ENCODE measurements around the gene PRDX5.

PRDX5 gene

DNA sequence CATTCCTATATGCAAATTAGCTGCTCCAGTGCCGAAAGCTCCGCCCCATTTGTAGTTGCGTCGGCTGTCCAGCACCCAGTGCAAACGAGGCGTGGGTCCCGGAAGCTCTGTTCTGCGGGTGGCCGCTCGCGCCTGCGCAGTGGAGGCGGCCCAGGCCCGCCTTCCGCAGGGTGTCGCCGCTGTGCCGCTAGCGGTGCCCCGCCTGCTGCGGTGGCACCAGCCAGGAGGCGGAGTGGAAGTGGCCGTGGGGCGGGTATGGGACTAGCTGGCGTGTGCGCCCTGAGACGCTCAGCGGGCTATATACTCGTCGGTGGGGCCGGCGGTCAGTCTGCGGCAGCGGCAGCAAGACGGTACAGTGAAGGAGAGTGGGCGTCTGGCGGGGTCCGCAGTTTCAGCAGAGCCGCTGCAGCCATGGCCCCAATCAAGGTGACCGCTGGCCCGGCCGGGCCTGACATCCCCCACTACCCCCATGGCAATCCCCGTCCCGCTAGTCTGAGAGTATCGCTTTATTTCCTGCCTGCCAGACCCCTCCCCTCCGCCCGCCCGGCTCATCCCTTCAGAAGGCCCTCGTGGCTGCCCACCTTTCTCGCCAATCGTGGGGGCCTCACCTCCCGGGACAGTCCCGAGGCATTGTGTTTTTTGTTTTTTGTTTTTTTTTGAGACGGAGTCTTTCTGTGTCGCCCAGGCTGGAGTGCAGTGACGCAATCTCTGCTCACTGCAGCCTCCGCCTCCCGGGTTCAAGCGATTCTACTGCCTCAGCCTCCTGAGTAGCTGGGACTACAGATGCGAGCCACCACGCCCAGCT is at the start of gene PRDX5:
TSS of gene PRDX5 (plus strand) at position 161 of the 805 bp plus-strand sequence. CDS start at position 256, 95 bp downstream.
- FAIRE-seq: no peak

DNA sequence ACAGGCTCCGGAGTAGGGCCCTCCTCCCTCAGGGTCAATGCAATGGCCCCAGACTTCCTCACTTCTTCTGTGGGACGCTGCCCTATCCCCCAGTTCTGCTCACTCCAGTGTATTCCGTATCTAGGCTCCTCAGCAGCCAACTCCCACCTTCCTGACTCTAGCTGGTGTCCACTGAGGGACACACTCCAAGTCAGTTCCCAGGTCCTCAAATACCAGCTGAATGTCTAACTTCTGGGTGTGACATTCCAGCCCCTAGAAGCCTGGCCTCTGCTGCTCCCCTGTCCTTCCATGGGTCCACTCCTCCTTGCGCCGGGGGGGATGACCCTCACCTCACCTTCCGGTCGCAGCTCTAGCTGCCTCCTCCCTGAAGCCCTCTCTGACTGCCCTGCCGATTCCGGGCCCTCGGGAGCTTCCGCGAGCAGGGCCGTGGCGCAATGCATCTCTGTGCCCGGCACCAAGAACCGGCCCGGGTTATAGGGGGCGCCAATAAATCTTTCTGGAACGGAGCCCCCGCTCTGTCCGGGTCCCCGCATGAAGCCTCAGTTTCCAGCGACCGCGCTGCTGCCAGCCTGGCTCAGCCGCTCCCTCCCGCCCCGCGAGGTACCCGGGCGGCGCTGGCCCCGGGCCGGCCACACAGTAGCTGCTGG is 48.9 kb upstream of the PRDX5 start:
- DNase-seq (ENCODE audit: low spot score): peak; percentile 56
- no peak for FAIRE-seq

More for the DNA sequence above, at the start of gene PRDX5:
- DNase-seq (ENCODE audit: low spot score): peak; percentile 93

DNA sequence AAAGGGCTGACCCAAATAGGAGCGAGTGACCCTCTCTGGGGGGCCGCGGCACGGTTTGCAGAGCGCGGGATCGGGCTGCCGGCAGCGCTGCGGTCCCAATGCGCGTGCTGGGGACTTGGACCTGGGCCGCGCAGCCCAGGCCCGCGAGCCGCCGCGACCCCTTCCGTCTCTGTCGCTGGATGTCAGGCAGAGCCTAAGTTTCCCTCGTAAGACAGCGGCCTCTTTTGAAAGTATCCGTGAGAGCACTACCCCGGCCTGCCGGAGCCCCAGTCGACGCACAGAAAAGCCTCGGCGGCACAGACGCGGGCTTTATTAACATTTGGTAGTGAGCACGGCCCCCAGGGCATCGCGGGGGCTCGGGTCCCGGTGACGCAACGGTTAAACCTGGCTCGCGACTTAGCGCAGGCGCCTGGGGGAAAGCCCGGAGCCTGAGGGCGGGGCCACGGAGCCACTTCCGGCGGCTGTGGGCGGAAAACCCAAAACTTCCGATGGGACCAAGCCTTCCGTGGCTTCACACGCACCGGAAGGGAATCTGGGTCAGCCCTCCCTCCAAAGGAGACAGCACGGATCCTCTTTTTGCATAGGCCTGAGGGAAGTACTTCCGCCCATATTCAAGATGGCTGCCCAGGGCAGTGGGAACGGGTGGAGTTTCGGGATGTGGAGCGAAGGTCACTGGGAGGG is 48.2 kb upstream of the PRDX5 start:
- DNase-seq (ENCODE audit: low spot score) (peak; percentile 98), FAIRE-seq (peak; percentile 77)

DNA sequence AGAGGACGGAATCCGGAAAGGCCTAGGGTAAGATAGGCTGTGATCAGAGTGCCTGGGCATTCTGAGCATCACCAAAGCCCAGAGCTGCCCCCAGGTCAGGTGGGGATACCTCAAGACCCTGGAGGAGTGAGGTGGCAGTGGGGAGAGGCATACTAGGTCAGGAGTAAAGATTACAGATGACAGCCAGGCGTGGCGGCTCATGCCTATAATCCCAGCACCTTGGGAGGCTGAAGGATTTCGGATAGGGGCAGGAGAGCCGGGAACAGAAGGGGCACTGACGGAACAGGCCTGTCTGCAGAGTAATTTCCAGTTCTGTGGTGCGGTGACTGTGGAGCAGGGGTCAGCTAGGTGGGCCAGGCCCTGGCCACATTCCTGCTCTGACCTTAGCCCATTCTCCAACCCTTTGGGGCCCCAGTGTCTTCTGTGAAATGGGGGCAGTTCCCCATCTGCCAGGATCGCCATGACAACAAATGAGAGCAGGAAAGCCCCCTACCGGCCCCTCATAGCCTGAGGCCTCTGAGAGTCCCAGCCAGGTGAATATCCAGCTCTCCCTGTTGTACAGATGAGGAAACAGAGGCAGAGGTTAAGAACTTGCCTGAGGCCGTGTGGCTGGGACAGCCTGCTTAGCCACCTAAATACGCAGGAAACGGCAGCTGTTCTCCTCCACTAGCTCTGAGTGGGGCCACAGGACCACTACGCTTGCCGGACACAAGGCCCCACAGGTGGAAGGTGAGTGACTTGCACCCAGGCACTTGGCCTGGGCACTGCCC is 42.7 kb upstream of the PRDX5 start:
- FAIRE-seq: no peak

DNA sequence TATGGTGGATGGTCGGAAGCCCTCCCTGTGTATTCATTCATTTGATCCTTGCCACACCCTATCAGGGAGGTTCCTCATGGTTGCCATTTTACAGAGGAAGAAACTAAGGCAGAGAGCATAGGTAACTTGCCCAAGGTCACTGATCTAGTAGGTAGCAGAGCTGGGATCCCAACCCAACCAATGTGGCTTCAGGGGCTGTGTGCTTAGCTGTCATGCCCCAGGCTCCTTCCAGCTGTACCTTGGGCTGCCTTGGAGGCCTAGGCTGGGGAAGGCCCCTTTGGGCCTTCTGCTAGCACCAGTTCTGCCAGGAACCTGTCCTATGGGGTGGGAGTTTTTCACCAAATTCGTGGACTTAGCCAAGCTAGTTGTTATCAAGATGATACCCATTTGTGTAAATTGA is 42.1 kb upstream of the PRDX5 start:
- FAIRE-seq (no peak), DNase-seq (ENCODE audit: low spot score) (no peak)

More for the DNA sequence above, 42.7 kb upstream of the PRDX5 start:
- no peak for DNase-seq (ENCODE audit: low spot score)

DNA sequence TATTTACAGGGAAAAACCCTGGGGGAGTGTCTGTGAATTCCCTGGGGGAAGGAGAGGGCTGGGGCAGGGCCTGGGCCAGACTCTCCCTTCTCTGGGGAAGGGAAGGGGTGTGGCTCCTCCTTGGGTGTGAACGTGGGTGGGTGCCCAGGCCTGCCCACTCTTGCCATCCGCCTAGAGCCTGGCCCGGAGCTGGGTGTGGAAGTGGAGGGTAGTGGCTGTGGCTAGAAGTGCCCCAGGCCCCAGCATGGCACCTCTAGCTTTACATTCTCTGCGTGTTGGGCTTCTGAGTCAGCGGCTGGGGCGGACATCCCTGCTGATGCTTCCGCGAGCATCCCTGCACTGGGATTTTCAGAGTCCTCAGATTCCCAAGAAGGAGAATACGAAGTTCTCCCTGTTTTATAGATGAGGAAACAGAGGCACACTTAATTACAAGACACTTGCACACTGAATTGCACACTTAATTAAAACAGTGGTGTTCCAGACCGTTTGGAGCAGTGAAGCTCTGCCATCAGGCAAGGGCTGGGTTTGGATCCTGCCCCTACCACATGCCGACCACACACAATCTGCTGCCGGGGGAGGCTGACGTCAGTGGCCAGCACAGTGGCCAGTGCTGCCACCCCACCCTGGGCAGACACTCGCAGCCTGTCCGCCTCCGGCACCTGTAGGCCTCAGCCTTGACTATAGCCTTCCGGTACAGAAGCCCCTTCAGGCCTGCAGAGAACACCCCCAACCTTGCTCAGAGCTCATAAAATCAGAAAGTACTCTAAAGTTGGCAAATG is 41.1 kb upstream of the PRDX5 start:
- DNase-seq (ENCODE audit: low spot score) (no peak), FAIRE-seq (no peak)

DNA sequence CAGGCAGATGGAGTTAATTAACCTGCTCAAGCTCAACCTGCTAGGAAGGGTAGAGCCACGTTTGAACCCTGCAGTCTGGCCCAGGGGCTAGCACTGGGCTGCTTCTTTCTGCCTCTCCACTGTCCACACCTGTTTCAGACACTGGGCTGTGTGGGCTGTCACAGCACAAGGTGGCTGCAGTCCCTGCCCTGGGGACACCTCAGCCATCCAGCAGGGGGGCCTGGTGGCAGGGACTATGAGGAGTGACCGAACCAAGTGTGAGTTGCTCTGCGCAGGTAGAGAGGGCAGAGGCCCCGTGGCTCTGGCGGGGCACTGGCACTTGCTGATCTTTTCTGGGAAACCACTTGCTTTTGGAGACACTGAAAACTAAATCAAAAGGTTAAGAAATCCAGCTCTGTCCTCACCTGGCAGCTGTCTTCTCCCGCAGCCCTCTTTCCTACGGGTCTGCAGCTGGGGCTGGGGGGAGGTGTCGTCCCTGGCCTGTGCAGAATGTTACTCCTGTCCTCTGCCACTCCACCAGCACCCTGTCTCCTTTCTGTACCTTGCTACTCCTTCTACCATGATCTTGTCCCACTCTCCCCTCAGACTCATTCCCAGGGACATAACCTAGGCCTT is 39.2 kb upstream of the PRDX5 start:
- DNase-seq (ENCODE audit: low spot score) (no peak), FAIRE-seq (no peak)

DNA sequence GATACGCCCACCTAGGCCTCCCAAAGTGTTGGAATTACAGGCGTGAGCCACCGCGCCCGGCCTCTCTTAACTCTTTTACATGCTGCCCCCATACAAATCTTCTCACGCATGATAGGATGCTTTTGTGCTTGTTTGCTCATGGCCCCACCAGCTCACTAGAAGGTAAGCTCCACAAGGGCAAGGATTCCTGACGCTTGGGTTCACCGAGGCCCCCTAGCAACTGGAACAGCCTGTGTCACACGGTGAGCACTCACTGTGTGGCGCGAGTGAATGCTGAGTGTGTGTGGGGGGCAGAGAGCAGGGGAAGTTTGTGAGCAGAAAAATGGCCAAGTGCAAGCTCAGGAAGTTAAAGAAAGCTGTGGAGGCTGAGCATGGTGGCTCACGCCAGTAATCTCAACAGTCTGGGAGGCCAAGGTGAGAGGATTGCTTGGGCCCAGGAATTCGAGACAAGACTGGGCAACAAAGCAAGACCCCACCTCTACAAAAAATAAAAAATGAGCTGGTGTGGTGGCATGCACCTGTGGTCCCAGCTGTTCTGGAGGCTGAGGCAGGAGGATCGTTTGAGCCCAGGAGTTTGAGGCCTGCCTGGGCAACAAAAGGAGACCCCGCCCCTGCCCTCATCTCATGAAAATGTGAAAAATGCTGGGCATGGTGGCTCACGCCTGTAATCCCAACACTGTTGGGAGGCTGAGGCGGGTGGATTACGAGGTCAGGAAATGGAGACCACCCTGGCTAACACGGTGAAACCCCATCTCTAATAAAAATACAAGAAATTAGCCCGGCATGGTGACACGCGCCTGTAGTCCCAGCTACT is 35.8 kb upstream of the PRDX5 start:
- no peak for FAIRE-seq
- DNase-seq (ENCODE audit: low spot score): no peak

DNA sequence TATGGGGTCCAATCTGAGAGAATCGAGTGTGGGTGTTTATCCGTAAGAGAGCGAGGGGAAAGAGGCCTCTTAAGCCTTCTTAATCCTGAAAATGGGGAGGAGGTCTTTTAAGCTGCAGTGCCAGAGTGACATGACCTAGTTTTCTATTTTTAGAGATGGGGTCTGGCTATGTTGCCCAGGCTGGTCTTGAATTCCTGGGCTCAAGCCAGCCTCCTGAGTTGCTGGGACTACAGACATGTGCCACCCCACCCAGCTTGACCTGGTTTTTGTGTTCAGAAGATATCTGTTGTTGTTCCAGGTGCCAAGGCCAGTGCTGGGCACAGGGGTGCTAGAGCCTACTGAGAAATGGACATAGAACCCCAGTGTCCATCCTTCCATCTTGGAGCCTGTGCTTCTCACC is 34.8 kb upstream of the PRDX5 start:
- DNase-seq (ENCODE audit: low spot score) (no peak), FAIRE-seq (no peak)

DNA sequence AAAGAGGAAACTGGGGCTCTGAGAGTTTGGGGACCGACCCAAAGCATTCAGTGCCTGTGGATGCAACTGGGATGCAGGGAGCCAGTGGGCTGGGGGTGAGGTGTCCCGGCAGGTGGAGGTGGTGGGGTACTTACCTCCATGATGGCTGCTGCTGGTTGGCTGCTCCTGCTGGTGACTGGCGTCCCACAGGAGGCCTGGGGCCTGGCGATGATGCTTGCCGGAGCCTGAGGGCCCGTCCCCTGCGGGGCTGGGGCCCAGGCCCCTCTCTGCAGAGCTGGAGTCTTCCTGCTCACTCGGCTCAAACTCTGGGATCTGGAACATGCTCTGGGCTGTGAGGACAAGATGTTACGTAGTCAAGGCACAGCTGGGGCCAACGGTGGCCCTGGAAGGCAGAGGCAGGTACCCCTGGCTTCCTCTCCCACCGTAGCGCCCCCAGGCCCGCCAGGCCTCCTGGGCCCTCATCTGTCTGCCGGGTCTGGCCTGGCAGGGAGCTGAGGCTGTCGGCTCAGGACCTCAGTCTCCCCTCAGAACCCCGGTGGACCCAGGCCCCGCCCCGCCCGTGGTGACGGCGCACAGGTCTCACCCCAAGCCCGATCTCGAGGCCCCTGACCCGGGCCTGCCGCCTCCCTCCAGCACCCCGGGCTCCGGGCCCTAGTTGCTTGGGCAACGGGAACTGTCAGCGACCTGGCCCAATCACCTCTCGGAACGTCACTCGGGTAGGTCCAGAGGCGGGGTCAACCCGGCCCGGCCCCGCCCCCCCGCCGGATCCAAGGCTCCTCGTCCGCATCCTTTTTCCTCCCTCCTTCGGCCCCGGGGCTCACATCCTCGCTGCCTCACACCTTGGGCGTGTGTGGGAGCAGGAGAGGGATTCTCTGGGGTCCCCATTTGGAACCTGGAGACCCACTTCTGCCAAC is 33.6 kb upstream of the PRDX5 start, which contains the start of gene BAD:
TSS of gene BAD (minus strand) at position 618 of the 914 bp plus-strand sequence. CDS start at position 321, 297 bp downstream.
- DNase-seq (ENCODE audit: low spot score) (peak; percentile 77), FAIRE-seq (peak; percentile 16)

DNA sequence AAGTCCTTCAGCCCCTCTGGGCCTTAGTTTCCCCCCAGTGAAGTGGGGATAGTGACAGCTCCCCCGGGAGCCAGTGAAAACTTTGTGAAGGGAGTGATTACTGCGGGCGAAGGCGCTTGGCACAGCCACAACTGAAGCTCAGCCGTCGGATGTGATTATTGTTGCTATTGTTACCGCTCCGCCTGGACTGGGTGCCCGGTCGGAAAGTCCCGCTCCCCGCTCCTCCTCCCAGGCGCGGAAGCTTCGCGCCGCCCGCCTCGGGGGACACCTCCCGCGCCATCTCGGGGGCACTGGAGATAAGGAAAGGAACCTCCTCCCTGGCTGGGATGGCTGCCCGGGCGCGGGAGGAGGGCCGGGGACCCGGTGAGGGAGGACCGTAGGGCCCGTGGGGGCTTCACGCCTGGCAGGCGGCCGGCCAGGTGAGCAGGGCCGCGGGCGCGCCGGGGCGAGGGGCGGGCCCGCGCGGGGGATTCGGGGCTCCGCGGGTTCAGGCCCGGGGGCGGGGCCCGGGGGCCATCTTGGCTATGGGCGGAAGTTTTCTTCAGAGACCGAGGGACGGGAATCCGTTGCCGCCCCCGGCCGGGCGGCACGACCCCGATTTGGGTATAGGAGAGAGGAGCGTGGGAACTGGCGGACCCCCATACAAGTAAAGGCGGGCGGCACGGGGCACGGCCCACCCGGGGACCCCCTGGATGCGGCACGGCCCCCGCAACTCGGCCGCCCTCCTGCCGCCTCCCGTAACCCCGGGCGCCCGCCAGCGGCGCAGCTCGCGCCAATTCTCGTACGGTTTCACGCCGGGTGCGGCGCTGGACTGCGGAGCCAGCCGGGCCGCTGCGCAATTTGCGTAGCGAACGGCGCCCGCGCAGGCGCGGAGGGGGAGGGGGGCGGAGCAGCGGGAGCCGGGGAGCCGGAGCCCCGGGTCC is 32.7 kb upstream of the PRDX5 start, which contains the start of gene GPR137:
TSS of gene GPR137 (plus strand) at position 887 of the 923 bp plus-strand sequence. CDS start 677 bp downstream, outside the sequence.
- FAIRE-seq (no peak), DNase-seq (ENCODE audit: low spot score) (peak; percentile 43)

DNA sequence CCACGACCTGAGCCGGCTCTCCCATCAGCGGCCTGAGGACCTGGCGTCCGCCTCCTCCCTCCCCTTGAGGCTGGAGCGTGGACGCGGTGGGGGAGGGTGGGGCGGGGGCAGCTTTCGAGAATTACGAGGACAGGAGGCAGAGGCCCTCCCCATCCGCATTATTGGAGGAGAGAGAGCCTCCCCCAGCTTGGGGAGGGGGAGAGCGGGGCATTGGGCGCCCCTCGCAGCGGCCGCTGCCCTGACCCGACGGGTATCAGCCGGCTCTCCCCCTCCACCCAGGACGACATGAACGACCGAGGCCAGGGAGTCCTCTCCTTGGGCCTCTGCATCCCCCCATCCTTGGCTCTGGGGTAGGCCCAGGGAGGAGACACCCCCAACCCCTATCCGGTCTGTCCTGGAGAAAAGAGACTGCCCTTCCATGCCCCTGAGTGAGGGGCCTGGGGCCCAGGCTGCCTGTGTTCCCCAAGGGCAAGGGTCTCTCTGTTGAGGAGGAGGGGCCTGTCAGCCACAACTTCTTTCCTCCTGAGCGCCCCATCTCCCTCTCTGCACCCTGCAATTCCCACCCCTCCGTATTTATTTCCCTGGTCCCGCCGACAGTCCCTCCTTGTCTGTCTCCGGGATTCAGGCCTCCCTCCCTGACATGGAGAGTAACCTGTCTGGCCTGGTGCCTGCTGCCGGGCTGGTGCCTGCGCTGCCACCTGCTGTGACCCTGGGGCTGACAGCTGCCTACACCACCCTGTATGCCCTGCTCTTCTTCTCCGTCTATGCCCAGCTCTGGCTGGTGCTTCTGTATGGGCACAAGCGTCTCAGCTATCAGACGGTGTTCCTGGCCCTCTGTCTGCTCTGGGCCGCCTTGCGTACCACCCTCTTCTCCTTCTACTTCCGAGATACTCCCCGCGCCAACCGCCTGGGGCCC is 31.8 kb upstream of the PRDX5 start:
- FAIRE-seq: no peak
- peak; percentile 31 for DNase-seq (ENCODE audit: low spot score)

DNA sequence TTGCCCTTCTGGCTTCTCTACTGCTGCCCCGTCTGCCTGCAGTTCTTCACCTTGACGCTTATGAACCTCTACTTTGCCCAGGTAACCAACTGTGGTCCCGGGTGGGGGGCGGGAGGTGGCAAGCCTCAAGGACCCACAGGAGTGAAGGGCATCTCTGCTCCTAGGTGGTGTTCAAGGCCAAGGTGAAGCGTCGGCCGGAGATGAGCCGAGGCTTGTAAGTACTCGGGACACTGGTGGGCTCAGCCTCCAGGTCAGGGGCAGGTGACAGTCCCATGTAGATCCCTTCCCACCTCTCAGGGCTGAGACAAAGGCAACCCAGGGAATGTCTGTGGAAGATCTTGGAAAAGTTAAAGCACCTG is 31.1 kb upstream of the PRDX5 start:
- DNase-seq (ENCODE audit: low spot score) (no peak), FAIRE-seq (no peak)

DNA sequence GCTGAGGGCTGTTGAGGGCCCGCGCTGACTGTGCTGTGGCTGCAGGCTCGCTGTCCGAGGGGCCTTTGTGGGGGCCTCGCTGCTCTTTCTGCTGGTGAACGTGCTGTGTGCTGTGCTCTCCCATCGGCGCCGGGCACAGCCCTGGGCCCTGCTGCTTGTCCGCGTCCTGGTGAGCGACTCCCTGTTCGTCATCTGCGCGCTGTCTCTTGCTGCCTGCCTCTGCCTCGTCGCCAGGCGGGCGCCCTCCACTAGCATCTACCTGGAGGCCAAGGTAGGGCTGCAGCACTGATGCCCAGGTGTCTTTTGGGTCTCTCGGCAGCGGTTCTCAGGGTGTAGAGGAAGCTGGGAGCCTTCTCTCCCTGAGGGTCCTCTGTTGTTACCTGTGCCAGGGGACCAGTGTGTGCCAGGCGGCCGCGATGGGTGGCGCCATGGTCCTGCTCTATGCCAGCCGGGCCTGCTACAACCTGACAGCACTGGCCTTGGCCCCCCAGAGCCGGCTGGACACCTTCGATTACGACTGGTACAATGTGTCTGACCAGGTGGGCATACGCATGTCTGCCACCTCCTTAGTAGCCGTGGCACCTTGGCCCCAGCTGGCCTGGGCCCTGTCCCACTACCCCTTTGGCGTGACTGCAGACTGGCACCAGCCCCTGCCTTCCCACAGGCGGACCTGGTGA is 30.1 kb upstream of the PRDX5 start:
- FAIRE-seq (no peak), DNase-seq (ENCODE audit: low spot score) (no peak)

DNA sequence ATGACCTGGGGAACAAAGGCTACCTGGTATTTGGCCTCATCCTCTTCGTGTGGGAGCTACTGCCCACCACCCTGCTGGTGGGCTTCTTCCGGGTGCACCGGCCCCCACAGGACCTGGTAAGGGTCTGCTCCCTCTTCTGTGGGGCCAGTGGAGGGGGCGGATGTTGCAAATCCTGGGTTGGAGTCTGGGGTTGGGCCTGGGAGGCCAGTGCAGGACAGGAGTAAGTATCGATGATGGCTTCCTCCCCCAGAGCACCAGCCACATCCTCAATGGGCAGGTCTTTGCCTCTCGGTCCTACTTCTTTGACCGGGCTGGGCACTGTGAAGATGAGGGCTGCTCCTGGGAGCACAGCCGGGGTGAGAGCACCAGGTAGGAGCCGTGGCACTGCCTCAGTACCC is 29.6 kb upstream of the PRDX5 start:
- DNase-seq (ENCODE audit: low spot score) (no peak), FAIRE-seq (no peak)

Data from RCC 7860 (cell line).